ENCODE measurements around the gene ZNF92.
"Not testable (repeated sequence)": the region's sequence is repeated elsewhere in the genome, so short reads cannot be mapped to it uniquely, and the experiment has no call there.

- not testable (repeated sequence) for TF ChIP-seq CEBPB (IDR thresholded peaks at IDR 0.05; ENCODE audit: low read depth); REST (IDR thresholded peaks at IDR 0.05; ENCODE audit: low read depth); POLR2AphosphoS5 (IDR thresholded peaks at IDR 0.05; ENCODE audit: low read depth, low read length); CTCF (IDR thresholded peaks at IDR 0.05 in 2 of 3, conservative IDR thresholded peaks at IDR 0.05 in 1 of 3; ENCODE audit: borderline replicate concordance in 1 of 3, insufficient read depth in 1 of 3, low read depth in 2 of 3, low read length in 2 of 3); MAX (IDR thresholded peaks at IDR 0.05); EZH2 (IDR thresholded peaks at IDR 0.05); ZFX (IDR thresholded peaks at IDR 0.05); ATF3 (IDR thresholded peaks at IDR 0.05); ZNF274 (IDR thresholded peaks at IDR 0.05; ENCODE audit: low read depth, low read length); EGR1 (IDR thresholded peaks at IDR 0.05; ENCODE audit: low read depth); SIN3A (IDR thresholded peaks at IDR 0.05; ENCODE audit: low read depth); RAD21 (IDR thresholded peaks at IDR 0.05; ENCODE audit: low read depth)
Observed at GRCh38 chr7:65344541-65344940, 29.1 kb upstream of the ZNF92 start.

Data from HCT116 (cell line).